Measurements from ENCODE around the gene TUBGCP6.

TUBGCP6 gene

DNA sequence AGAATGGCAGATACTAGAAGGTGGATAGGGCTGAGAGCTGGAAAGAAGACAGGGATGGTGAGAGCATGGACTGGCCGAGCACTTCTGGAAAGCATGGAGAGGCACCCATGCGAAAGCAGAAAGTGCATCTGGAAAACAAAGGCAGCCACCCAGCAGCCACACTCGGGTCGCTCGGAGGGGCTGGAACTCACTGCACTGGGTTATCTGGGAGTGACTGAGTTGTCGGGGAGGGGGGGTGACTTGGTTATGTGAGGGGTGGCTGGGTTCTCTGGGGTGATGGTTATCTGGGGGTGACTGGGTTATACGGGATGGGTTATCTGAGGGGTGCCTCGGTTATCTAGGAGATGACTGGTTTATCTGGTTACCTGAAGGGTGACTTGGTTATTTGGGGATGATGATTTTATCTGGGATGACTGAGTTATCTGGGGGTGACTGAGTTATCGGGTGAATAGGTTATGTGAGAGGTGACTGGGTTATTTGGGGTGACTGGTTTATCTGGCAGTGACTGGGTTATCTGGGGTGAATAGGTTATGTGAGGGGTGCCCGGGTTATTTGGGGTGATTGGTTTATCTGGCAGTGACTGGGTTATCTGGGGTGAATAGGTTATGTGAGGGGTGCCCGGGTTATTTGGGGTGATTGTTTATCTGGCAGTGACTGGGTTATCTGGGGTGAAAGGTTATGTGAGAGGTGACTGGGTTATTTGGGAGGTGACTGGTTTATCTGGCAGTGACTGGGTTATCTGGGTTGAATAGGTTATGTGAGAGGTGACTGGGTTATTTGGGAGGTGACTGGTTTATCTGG lies 76.9 kb downstream of the TUBGCP6 start:
- DNase-seq (ENCODE audit: low spot score): no peak
